HG03460 (cell line): ENCODE results near the gene MVP.
"Not testable (repeated sequence)": the region's sequence is repeated elsewhere in the genome, so short reads cannot be mapped to it uniquely, and the experiment has no call there.

Experiments used
- ATAC-seq: cut with Tn5 transposase; IDR thresholded peaks from one replicate; pipeline ENCODE4 v1.9.1; 2021; ENCODE audit not compliant: unreplicated experiment

MVP gene

GRCh38 chr16:29868396-29869009 is 48.2 kb downstream of the MVP start:
- ATAC-seq, result no peak

GRCh38 chr16:29869067-29869466 is 48.8 kb downstream of the MVP start:
- not testable (repeated sequence) for ATAC-seq

- no peak for ATAC-seq
Observed at GRCh38 chr16:29871822-29872546, 51.7 kb downstream of the MVP start.

- no peak for ATAC-seq
Observed at GRCh38 chr16:29873319-29873718, 53.1 kb downstream of the MVP start.

- no peak for ATAC-seq
Observed at GRCh38 chr16:29875206-29875605, 54.9 kb downstream of the MVP start.

GRCh38 chr16:29876217-29876593 is 55.9 kb downstream of the MVP start:
- ATAC-seq, result no peak

- ATAC-seq, result no peak
Observed at GRCh38 chr16:29876594-29877249, 56.5 kb downstream of the MVP start.

GRCh38 chr16:29877266-29877961 is 57.2 kb downstream of the MVP start:
- no peak for ATAC-seq

GRCh38 chr16:29878172-29878571 is 57.9 kb downstream of the MVP start:
- no peak for ATAC-seq

- ATAC-seq, result no peak
Observed at GRCh38 chr16:29881050-29881449, 60.8 kb downstream of the MVP start.

GRCh38 chr16:29883987-29884386 is 63.7 kb downstream of the MVP start:
- ATAC-seq, result no peak

- not testable (repeated sequence) for ATAC-seq
Observed at GRCh38 chr16:29889372-29889771, 69.1 kb downstream of the MVP start.

GRCh38 chr16:29891525-29892457 is 71.5 kb downstream of the MVP start:
- ATAC-seq, result no peak

GRCh38 chr16:29892458-29892813 is 72.2 kb downstream of the MVP start:
- ATAC-seq, result no peak

- ATAC-seq, result no peak
Observed at GRCh38 chr16:29893553-29893952, 73.3 kb downstream of the MVP start.

GRCh38 chr16:29894352-29894751 is 74.1 kb downstream of the MVP start:
- ATAC-seq, result no peak

- ATAC-seq, result no peak
Observed at GRCh38 chr16:29896841-29897240, 76.6 kb downstream of the MVP start.

- ATAC-seq, result no peak
Observed at GRCh38 chr16:29897333-29897732, 77.1 kb downstream of the MVP start.
